OCI-LY3 (cell line): ENCODE results near the gene CDHR5.

Source experiments
- H2AFZ ChIP-seq: fragments of 200-600, 300-600 bp; shearing (Covaris generic); 2 replicates; pipeline ENCODE4 v1.6.0; 2014; ENCODE audit warnings: antibody characterized with exemption, low read depth, low read length
- H3K27ac ChIP-seq: fragments of 200-600, 300-600 bp; sonication (generic); 2 replicates; pipeline ENCODE4 v1.5.1; 2014; ENCODE audit warnings: mild to moderate bottlenecking, low read length, moderate library complexity, mixed read lengths
- H3K27me3 ChIP-seq: fragments of 200-600, 300-600 bp; sonication (generic); 2 replicates; pipeline ENCODE4 v1.6.1; 2014; ENCODE audit warnings: low read depth, low read length, mixed read lengths
- H3K36me3 ChIP-seq: fragments of 200-600, 300-600 bp; sonication (generic); replicated peaks from 2 replicates; pipeline ENCODE3; 2014; ENCODE audit warnings: low read depth, low read length, mixed read lengths
- H3K4me1 ChIP-seq: fragments of 300-600, 200-600 bp; sonication (generic); 2 replicates; pipeline ENCODE4 v1.6.1; 2014; ENCODE audit warnings: low read length, mixed read lengths
- H3K4me2 ChIP-seq: fragments of 200-600, 300-600 bp; sonication (generic); 2 replicates; pipeline ENCODE4 v1.6.1; 2014; ENCODE audit warnings: low read length, mixed read lengths
- H3K4me3 ChIP-seq: fragments of 300-600, 200-600 bp; sonication (generic); 2 replicates; pipeline ENCODE4 v1.5.1; 2014; ENCODE audit warnings: antibody characterized with exemption, mild to moderate bottlenecking, low read length, moderate library complexity
- H3K79me2 ChIP-seq: fragments of 300-600, 200-600 bp; shearing (Covaris generic); 2 replicates; pipeline ENCODE4 v1.6.1; 2014; ENCODE audit warnings: mild to moderate bottlenecking, low read length, mixed read lengths
- H3K9ac ChIP-seq: fragments of 300-600, 200-600 bp; shearing (Covaris generic); 2 replicates; pipeline ENCODE4 v1.6.0; 2014; ENCODE audit warnings: mild to moderate bottlenecking, low read length, moderate library complexity
- H3K9me3 ChIP-seq: fragments of 200-600, 300-600 bp; shearing (Covaris generic); 2 replicates; pipeline ENCODE4 v1.6.1; 2014; ENCODE audit warnings: low read length, mixed read lengths; ENCODE audit not compliant: insufficient read depth
- H4K20me1 ChIP-seq: fragments of 200-600, 300-600 bp; sonication (generic); 2 replicates; pipeline ENCODE4 v1.6.1; 2016; ENCODE audit warnings: low read length, mixed read lengths; ENCODE audit not compliant: insufficient read depth
- CTCF ChIP-seq: fragments of 200-600, 300-600 bp; sonication (generic); IDR thresholded peaks from 2 replicates; pipeline ENCODE4 v1.5.1; 2014; ENCODE audit warnings: antibody characterized with exemption, low read length, low read depth
- EZH2phosphoT487 ChIP-seq: fragments of 200-600 bp; shearing (Covaris generic); IDR thresholded peaks from 2 replicates; pipeline ENCODE4 v1.6.1; 2018; ENCODE audit warnings: antibody characterized with exemption, mixed run types, low read depth

The CDHR5 gene

GRCh38 chr11:611001-611996, 13.5 kb downstream of the CDHR5 start:
- Histone ChIP-seq H3K27me3 (no peaks in the 10 kb centered on the region), H3K4me3 (no peak overlapping the region), H3K79me2 (peaks cover 5% of the 10 kb centered on the region; the same call in 1 of the 2 replicates), H3K36me3 (peaks cover 56% of the 10 kb centered on the region), H3K4me1 (peaks cover 12% of the 10 kb centered on the region), H3K4me2 (no peak overlapping the region), H4K20me1 (peaks cover 20% of the 10 kb centered on the region), H3K9me3 (no peaks in the 10 kb centered on the region), H3K9ac (no peak overlapping the region), H3K27ac (no peak overlapping the region), H2AFZ (no peak overlapping the region)
- TF ChIP-seq CTCF, result no peak
- no peak for TF ChIP-seq EZH2phosphoT487

- Histone ChIP-seq H3K4me2 (no peak overlapping the region), H3K36me3 (peaks cover 60% of the 10 kb centered on the region), H3K4me1 (peaks cover 9% of the 10 kb centered on the region), H3K9ac (no peak overlapping the region), H3K27ac (no peak overlapping the region), H3K27me3 (no peaks in the 10 kb centered on the region), H2AFZ (no peak overlapping the region), H3K9me3 (no peaks in the 10 kb centered on the region), H3K79me2 (peaks cover 4% of the 10 kb centered on the region; the same call in 1 of the 2 replicates), H4K20me1 (peaks cover 20% of the 10 kb centered on the region), H3K4me3 (no peak overlapping the region)
- TF ChIP-seq CTCF, result no peak
- TF ChIP-seq EZH2phosphoT487, result no peak
Observed at GRCh38 chr11:610146-610801, 14.5 kb downstream of the CDHR5 start.

- H3K4me1 ChIP-seq, result no peaks in the 10 kb centered on the region; the same call in 1 of the 2 replicates
- H2AFZ ChIP-seq, result no peak overlapping the region
- TF ChIP-seq CTCF (no peak), EZH2phosphoT487 (no peak)
- no peak overlapping the region for H3K4me3 ChIP-seq
- peaks cover 66% of the 10 kb centered on the region for H3K36me3 ChIP-seq
- H4K20me1 ChIP-seq, result peaks cover 20% of the 10 kb centered on the region
- no peaks in the 10 kb centered on the region for H3K9me3 ChIP-seq
- H3K27ac ChIP-seq, result no peak overlapping the region
- H3K79me2 ChIP-seq, result no peaks in the 10 kb centered on the region; the same call in 1 of the 2 replicates
- no peak overlapping the region for H3K9ac ChIP-seq
- no peaks in the 10 kb centered on the region for H3K27me3 ChIP-seq
- no peak overlapping the region for H3K4me2 ChIP-seq
Observed at GRCh38 chr11:609341-609811, 15.4 kb downstream of the CDHR5 start.

GRCh38 chr11:608791-609251, 15.9 kb downstream of the CDHR5 start:
- no peak overlapping the region for H2AFZ ChIP-seq
- H3K27ac ChIP-seq, result no peak overlapping the region
- H3K9ac ChIP-seq, result no peak overlapping the region
- no peak for TF ChIP-seq CTCF
- no peak for TF ChIP-seq EZH2phosphoT487
- peaks cover 15% of the 10 kb centered on the region for H4K20me1 ChIP-seq
- no peak overlapping the region for H3K4me3 ChIP-seq
- no peaks in the 10 kb centered on the region for H3K27me3 ChIP-seq
- no peaks in the 10 kb centered on the region; the same call in 1 of the 2 replicates for H3K4me1 ChIP-seq
- no peak overlapping the region for H3K4me2 ChIP-seq
- no peaks in the 10 kb centered on the region; the same call in 1 of the 2 replicates for H3K79me2 ChIP-seq
- H3K9me3 ChIP-seq, result no peaks in the 10 kb centered on the region
- peaks cover 70% of the 10 kb centered on the region for H3K36me3 ChIP-seq
